LoVo (cell line): ENCODE results near the gene PDGFB.

ENCODE experiments used
- DNase-seq: peaks from one replicate; pipeline ENCODE4 v3.0.0-alpha.2; 2016; ENCODE audit warnings: low spot score

Gene PDGFB

DNA sequence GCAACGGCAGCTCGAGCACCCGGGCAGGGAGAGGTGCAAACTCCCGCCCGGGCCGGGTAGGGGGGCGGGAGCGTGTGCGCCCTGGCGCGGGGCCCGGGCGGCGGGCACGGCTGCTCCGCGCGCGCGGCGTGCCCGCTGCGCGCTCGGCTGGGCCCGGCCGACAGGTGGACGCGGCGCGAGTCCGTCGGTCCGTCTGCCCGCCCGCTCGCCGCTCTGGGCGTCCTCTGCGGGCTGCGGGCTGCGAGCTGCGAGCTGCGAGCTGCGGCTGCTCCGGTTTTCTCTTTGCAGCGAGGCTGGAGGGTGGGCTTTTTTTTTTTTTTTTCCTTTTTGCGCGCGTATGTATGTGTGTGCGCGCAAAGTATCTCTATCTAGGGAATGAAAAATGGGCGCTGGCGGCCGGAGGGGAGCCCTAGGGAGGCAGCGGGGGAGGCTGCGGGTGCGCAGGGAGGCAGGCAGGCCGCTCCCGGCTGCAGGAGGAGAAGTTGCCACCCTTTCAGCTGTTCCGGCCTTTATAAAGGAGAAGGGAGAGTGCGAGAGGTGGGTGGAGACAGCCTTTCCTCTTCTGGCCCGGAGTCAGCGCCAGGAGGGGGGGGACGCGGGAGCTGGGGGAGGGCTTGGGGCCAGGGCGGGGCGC, at the start of gene PDGFB:
Gene PDGFB (minus strand): TSS at position 487 of the 634 bp plus-strand sequence. CDS start 1,019 bp downstream, outside the sequence.
- DNase-seq, result peak; percentile 39

DNA sequence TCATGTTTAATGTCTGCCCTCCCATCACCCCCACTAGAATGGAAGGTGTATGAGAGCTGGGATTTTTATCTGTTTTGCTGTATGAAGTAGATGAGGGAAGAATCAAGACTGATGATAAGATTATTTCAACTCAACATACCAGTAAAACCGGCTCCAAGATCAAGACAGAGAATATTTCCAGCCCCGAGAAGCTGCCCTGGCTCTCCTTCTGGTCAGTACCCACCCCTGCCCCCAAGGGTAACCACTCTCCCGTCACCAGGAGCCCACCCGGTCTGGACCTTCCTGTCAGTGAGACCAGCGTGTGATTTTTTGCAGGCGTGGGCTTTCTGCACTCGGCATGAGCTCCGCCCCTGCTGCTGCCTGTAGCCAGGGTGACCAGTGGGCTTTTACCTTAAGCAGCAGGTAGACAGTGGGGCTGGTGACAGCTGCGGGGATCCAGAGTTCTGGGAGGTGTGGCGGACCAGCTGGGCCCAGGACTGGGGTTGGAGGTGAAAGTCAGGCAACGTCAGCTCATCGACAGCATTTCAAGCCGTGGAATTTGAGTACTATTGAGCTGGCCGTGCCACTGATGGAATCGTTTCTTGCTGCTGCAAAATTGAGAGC, 49.1 kb upstream of the PDGFB start:
- no peak for DNase-seq

DNA sequence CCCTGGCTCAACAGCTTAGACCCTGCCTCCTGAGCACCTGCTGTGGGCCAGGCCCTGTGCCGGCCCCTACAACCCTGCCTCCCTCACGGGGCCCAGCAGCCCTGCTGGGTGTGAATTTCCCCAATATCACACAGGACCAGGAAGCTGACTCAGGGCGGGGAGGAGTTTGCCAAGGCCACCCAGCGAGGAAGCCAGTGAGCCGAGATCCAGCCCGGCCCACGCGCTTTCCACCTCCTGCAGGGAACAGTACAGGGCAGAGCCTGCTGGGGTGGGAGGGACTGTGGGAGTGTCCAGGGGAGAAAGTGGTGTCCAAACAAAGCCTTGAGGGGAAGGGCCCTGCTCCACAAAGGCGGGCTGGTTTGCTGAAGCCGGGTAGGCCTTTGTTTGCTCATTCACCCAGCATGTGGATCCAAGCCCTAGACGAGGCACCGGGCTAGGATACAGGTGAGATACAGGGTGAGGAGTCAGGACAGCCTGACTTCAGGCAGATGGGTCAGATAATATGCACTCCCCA, 47.8 kb upstream of the PDGFB start:
- peak; percentile 89 for DNase-seq

DNA sequence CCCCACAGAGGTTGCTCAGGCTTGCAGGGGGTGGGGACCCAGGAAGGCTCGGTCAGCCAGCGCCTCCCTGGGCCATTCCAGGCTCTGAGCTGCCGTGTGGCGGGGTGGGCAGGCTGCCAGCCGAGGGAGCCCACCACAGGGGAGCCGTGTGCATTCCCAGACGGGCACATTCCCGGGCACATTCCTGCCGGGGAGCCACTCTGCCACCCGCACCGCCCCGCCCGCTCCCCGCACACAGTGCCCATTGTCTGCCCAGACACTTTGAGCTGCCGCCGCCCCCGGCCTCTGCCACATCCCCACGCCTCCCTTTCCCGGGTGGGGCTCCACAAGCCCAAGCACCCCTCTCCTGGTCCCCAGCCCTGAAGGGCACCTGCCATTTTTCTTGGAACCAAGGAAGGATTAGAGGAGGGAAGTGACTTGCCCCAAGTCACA, 47.3 kb upstream of the PDGFB start:
- peak; percentile 77 for DNase-seq

DNA sequence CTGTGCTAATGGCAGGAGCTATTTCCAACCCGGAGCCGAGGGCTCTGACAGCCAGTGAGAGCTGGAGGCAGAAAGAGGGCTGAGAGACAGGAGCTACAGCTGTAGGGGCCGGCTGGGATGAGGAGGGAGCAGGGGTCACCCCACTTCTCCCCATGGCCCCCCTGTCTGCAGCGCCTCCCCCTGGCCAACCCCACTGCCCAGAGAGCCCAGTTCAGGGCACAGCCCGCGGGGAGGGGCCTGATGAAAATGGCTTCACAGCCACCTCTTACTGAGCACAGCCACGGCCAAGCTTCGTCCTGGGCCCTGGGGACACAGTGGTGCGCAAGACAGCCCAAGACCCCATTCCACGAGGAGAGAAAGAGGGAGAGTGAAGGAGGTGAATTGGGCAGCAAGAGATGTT, 46.7 kb upstream of the PDGFB start:
- DNase-seq, result no peak

DNA sequence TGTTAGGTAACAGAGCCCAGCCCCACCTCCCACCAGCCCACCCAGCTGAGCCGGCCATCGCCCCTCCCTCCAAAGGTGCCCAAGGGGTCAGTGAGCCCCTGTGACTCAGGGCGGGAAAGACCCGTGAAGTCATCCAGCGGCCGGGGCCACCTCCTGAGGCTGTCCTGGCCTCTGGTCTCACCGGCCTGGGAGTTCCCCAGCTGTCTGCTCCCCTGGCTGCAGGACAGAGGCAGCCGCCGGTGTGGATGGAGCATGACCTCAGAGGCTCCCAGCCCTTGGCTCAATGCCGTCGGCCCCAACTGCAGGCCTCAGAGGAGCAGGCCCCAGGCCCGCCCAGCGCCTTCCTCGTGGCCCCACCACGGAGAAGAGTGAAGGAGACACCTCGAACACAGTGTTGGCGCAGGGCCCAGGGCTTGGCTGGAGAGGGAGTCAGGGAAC, 46.0 kb upstream of the PDGFB start:
- DNase-seq, result no peak

DNA sequence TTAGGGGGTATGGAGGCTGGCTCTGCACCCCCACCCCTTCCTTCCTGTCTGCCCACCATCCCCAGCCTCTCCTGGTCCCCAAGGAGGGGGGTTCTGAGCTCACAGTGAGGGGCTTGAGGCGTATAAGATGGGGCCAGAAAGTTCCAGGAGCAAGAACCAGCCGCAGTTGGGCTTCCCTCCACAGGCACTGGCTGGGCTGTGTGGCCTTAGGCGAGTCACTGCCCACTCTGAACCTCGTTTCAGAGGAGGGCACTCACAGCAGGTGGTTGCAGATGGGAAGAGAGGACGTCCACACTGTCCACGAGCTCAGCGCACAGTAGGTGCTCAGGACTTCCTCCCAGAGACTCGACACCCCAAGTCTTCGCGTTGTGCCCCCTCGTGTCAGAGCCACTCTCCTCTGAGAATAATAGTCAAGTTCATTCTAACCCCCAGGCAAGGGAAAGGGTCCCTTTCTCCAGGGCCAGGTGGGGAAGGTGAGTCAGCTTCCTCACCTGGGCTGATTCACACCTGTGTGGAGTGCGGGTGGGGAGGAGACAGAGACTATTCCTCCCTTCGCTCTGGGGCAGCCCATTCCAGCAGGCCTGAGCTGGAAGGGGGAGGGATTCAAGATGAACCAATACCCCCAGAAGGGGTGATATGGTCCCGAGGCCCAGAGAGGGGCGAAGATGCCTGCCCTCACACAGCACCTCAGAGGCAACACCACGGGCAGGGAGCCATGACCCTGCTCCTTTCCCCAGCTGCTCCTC, 45.4 kb upstream of the PDGFB start:
- DNase-seq, result no peak

DNA sequence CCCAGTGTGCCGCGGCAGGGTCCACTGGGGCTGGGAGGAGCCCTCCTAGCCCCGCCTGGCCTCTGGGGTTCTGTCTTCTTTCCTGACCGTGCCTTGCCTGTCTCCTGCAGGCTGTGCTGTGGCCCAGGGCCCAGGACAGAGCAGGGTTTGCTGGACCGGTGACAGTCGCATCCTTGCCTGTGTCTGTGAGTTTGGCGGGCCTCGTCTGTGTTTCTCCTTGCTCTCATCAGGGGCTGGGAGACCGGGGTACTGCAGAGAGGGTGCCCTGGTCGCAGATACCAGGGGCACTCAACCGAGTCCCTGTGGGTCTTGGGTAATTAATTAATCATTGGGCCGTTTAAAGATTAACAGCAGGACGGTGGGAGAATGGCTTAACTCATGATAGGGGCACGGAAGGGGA, 44.8 kb upstream of the PDGFB start:
- DNase-seq, result no peak

DNA sequence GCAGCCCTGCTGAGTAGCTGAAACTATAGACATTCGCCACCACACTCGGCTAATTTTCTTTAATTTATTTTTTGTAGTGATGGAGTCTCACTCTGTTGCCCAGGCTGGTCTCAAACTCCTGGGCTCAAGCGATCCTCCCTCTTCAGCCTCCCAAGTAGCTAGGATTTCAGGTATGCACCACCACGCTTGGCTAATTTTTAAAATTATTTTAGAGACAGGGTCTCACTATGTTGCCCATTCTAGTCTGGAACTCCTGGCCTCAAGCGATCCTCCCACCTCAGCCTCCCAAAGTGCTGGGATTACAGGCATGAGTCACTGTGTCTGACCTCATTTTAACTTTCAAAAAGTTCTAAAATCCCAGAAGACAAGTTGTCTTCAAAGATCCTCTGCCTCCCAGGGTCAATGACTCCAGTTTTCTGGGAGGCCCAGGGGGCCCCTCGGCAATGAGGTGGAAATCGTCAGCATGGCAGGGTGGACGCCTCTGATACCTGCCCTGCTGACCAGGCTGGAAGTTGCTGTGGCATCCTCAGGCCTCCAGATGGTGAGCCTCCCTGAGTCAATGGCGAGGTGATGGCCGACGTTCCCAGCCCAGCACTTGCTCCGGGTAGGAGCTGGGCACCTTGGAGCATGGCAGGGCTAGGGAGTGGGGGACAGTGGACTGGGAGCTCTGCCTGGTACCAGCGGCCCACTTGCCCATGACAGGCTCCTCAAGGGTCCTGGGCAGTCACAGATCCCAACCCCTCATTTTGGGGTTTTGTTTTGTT, 43.5 kb upstream of the PDGFB start:
- DNase-seq, result no peak

DNA sequence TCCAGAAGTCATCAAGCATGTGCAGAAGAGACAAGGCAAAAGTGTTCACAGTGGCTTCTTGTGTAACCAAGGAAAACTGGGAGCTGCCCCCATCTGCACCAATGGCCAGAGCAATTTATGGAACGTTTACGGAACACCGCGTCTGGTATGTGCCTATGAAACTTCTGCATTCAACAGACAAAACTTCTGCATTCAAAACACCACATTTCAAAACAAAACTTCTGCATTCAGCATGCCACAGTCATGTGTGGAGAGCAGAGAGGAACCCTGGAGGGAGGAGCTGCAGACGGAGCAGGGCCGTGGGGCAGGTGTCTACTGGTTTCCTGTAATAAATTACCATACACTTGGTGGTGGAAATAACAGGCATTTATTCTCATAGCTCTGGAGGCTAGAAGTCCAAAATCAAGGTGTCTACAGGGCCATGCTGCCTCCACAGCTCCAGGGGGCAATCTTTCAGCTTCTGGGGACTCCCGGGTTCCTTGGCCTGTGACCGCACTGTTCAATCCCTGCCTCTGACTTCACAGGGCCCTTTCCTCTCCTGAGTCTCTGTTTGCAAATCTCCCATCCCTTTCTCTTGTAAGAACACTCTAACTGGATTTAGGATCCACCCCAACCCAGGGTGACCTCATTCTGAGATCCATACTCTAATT, 42.4 kb upstream of the PDGFB start:
- DNase-seq, result no peak

DNA sequence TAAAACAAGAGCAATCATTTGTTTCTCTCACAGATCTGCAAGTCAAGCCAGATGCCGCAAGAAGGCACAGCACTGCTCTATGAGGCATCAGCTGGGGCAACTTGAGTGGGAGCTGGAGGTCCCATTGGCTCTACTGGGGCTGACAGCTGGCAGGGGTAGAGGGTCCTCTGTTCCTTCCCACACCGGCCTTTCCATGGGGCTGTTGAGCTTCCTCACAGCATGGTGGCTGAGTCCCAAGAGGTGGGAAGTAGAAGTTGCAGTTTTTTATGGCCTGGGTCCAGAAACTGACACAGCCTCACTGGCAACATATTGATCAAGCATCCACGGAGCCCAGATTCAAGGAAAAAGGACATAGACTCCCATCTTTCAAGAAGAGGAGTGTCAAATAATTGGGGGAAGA, 40.2 kb upstream of the PDGFB start:
- DNase-seq, result no peak

DNA sequence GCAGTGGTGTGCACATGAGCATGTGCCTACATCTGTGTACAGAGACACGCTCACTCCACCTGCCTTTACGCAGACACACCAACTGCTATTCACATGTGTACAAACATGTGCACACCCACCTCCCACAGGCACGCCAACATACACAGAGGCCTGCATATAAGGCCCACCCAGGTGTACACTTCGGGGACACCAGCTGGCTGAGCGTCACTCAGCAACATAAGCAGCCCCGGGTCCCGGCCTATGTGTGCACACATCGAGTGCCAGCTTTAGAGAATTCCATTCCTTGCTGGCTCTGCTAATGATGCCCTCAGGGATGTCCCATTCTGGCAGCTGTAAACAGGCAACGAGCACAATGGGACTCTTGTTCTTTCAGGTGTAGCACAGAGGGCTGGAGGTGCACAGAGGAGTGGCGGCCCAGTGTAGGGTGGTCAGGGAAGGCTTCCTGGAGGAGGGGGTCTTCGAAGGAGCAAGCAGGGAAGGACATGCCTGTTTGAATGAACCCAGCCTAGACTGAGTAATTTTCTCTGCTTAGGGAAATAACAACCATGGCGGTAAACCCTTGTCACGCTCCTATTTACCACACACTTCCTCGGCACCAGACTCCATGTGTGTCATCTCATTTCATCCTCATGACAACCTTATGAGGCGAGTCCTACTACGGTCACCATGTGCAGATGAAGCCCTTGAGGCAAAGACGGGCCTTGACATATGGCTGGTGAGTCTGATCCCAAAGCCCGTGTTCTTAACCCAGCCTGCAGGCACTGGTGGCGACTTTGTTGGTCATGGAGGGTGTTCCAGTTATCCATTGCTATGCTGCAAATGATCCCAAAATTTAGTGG, 39.6 kb upstream of the PDGFB start:
- DNase-seq, result no peak

DNA sequence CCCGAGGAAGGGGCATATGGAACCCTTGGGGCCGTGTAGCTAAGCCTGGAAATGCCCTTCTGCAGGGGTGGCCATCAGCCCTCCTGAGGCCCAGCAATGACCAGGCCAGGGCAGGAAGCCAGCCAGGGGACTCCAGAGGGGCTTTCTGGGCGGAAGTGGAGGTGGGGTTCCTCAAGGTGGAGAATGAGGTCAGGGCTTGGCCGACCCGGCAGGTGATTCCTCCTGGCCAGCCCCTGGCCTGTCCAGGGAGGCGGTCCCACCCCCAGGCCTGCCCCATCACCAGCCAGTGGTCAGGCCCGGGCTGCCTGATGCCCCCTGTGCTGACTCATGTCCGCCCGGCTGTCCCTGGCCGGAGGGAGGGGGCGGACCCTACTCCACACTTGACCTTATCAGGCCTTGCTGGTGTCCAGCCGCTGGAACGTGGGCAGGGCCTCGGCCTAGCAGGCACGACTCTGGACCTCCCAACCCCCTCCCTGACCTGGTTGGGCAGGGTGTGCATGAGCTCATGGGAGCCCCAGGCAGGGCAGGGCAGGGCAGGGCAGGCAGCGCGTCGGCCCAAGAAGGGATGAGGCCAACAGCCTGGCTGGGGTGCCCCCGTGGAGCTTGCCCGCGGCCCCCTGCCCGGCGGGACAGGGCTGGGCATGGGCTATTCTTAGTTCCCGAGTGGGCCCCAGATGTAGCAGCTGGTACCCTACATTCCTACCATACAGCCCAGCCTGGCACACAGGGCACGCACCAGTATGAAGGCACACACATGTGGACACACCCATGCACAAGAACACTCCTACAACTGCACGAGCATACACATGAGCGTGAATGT, 38.8 kb upstream of the PDGFB start:
- peak; percentile 23 for DNase-seq

DNA sequence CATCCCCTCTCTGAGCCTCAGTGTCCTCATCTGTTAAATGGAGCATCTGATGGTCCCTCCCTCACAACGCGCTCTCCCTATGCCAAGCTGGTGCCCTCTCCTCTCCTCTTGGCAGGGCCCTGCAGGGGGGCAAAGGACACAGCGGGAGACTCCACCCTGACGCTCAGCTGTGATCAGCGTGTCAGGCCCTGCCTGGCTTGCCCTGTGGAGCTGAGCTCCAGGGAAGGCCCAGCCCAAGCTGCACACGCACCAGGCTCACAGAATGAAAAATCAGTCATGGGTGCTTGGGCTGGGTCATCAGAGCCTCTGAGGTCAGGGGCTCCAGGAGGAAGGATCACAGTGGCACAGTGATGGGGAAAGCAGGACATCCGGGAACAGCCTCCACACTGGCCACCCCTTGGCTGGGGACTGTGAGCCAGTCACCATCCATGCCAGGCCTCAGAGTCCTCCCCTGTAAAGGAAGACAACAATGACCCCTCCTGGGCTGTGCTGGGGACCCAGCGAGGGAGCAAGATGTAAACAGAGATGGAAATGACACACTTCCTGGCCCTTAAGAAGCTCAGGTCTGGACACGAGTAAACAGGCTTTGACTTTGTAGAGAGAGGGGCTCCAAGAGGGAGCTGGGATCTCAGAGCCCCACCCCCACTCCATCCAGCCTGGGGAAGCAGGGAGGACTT, 38.0 kb upstream of the PDGFB start:
- DNase-seq, result no peak

DNA sequence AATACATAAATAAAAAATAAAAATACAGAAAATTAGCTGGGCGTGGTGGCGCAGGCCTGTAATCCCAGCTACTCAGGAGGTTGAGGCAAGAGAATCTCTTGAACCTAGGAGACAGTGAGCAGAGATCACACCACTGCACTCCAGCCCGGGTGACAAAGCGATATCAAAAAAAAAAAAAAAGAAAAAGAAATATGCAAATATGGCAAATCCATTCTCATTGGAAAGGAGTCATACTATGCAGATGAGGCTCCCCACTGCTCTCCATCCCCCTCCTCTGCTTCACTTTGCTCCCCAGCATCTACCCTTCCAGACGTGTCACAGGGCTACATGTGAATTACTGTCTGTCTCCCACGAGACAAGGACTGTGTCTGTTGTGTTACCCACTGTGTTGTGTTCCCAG, 36.3 kb upstream of the PDGFB start:
- no peak for DNase-seq

DNA sequence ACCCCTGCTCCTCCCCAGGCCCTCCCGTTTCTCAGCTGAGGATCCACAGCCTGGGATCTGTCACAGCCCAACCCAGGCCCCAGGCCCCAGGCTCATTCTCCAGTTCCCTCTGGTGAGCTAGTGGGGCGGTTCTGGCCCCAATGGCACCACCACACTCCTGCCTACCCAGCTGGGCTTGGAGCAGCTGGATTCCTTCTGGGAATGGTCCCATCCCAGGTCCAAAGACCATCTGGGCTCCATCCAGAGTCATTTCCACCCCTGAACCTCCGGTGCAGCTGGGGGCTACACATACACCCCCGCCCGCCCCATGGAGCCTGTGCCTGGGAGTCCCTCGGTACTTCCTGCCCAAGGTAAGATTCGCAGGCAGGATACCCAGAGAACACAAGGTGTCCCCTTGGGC, 35.5 kb upstream of the PDGFB start:
- no peak for DNase-seq

DNA sequence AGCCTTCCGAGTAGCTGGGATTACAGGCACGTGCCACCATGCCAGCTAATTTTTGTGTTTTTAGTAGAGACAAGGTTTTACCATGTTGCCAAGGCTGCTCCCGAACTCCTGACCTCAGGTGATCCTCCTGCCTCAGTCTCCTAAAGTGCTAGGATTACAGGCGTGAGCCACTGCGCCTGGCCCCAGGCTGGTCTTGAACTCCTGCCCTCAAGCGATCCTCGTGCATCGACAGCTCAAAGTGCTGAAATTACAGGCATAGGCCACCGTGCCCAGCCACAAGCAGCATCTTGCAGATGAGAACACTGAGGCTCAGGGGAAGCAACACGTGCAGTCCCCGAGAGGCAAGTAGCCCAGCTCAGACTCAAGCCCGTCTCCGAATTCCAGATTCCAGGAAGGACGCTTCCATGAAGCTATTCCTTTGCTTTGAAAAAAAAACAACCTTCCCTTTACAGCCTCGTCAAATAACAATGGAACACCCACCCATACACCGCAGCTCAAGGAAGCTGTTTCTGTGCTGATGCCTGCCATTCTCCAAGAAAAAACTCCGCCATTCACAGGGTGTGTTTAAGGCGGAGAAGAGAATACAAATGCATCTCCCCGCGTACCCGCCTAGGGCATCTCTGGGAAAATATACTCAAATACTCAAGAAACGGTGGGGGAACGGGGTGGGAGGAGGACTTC, 34.5 kb upstream of the PDGFB start:
- no peak for DNase-seq

DNA sequence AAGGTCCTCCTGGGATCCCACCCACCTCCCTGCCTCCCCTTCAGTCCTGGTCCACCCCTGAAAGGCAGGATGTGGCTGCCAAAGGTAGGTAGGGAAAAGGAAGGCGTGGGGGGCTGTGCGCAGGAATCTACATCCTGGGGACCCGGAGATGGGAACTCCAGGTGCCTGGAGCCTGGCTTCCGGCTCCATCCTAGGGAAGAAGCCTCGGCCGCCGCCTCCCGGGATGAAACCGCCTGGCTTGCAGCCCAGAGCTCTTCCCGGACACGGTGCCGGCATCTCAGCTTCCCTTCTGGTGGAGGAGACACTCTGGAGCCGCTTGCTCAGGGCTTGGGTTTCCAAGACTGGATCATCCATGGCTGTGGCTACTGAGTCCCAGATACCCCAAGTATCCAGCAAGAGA, 33.3 kb upstream of the PDGFB start:
- DNase-seq, result no peak

DNA sequence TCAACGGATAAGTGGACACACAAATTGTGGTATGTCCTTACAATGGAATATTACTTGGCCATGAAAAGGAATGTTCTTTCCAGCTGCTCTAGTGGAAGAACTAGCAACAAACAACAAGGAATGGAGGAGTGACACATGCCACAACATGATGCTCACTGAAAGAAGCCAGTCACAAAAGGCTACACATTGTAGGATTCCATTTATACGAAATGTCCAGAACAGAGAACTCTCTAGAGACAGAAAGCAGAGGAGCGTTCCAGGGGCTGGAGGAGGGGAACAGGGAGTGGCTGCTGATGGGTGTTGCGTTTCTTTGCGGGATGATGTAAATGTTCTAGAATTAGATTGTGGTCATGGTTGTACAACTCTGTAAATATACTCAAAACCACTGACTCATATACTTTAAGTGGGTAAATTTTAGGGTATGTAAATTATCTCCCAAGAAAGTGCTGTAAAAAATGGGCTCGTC, 32.4 kb upstream of the PDGFB start:
- no peak for DNase-seq
